Panc1 (cell line): ENCODE measurements around the gene RGCC. TPM values are rescaled to one million over a fixed set of nuclear protein-coding genes. Genes with fewer than 3 reads are reported as not detected.

Experiments
- ATAC-seq: fragments of 200-7000 bp; cut with Tn5 transposase; 2 replicates; pipeline ENCODE4 v1.9.1; 2020; ENCODE audit warnings: mild to moderate bottlenecking, moderate library complexity
- BruUV-seq: library from RNA; stranded (reverse); fragments of 400-500 nt; replicated peaks from 2 replicates; lab custom pipeline; 2021; lab: Mats Ljungman, UMichigan
- CTCF ChIA-PET: fragments of 300-600 bp; sonication (Branson Sonifier 250); formaldehyde crosslinking; loops from one replicate; lab custom pipeline; 2022; ENCODE audit warnings: antibody characterized with exemption; lab: Charles Lee
- POLR2A ChIA-PET: fragments of 300-600 bp; sonication (Branson Sonifier 250); formaldehyde crosslinking; loops from one replicate; lab custom pipeline; 2022; ENCODE audit warnings: antibody characterized with exemption; lab: Charles Lee
- DNase-seq: peaks from one replicate; pipeline ENCODE4 v3.0.0-alpha.2; 2010; ENCODE audit warnings: low read depth, low spot score
- H3K27ac ChIP-seq: 2 replicates; pipeline ENCODE4 v1.5.1; 2011; ENCODE audit warnings: mild to moderate bottlenecking, low read length, inconsistent platforms
- H3K27me3 ChIP-seq: fragments of 200-500 bp; sonication (Bioruptor generic); 2 replicates; pipeline ENCODE4 v1.6.0; 2014; ENCODE audit warnings: low read length, inconsistent platforms; ENCODE audit not compliant: control insufficient read depth, insufficient read depth
- H3K36me3 ChIP-seq: fragments of 200-500 bp; sonication (Bioruptor generic); 2 replicates; pipeline ENCODE4 v1.5.1; 2014; ENCODE audit warnings: inconsistent platforms, mild to moderate bottlenecking, low read length, moderate library complexity; ENCODE audit not compliant: control insufficient read depth, insufficient read depth
- H3K4me1 ChIP-seq: 2 replicates; pipeline ENCODE4 v1.5.1; 2011; ENCODE audit warnings: inconsistent platforms, mild to moderate bottlenecking, low read length, moderate library complexity; ENCODE audit not compliant: control insufficient read depth, insufficient read depth
- H3K4me3 ChIP-seq, 2 experiments: 2 replicates each; pipeline ENCODE4 v1.5.1; 2011 to 2012; ENCODE audit warnings: low read depth in 2 of 2, low read length in 2 of 2, mild to moderate bottlenecking in 2 of 2, inconsistent platforms in 1 of 2, moderate library complexity in 1 of 2
- H3K9me3 ChIP-seq: fragments of 200-500 bp; sonication (Bioruptor generic); 2 replicates; pipeline ENCODE4 v1.5.1; 2014; ENCODE audit warnings: low read depth, mild to moderate bottlenecking, inconsistent platforms, low read length, moderate library complexity; ENCODE audit not compliant: control insufficient read depth, insufficient read depth
- POLR2AphosphoS5 ChIP-seq: IDR thresholded peaks from 2 replicates; pipeline ENCODE4 v1.6.1; 2012; ENCODE audit warnings: mild to moderate bottlenecking, low read depth, low read length, moderate library complexity
- SIN3A ChIP-seq: IDR thresholded peaks from 2 replicates; pipeline ENCODE4 v1.6.1; 2012; ENCODE audit warnings: low read depth, mild to moderate bottlenecking, low read length, moderate library complexity, borderline replicate concordance; ENCODE audit not compliant: insufficient read depth
- TCF7L2 ChIP-seq: IDR thresholded peaks from 2 replicates; pipeline ENCODE4 v1.6.1; 2011; ENCODE audit warnings: mild to moderate bottlenecking, low read depth, low read length, inconsistent platforms
- in situ Hi-C: cut with HindIII; loops from 2 replicates; pipeline ENCODE4 v1.10.0; 2016; ENCODE audit warnings: low sequenced_read_pairs, low pct_unique_long_range_greater_than_20kb
- intact Hi-C: fragments of 100-400 bp; cut with micrococcal nuclease; formaldehyde crosslinking; loops from one replicate; pipeline ENCODE4 v1.10.0; 2022; ENCODE audit not compliant: unreplicated experiment
- total RNA-seq: library from RNA; stranded (reverse); gene quantifications from one replicate; pipeline ENCODE4 v1.2.1, GENCODE V29; 2021; ENCODE audit not compliant: unreplicated experiment
- TF ChIP-seq, protein P1 (sequence below): fragments of 450-650 bp; IDR thresholded peaks from 2 replicates; pipeline ENCODE4 v1.5.1; 2017; ENCODE audit warnings: mild to moderate bottlenecking
- TF ChIP-seq, protein P2 (sequence below), 2 experiments: IDR thresholded peaks; 2 replicates each; pipeline ENCODE4 v1.6.1; 2011 to 2012; ENCODE audit warnings: low read depth in 2 of 2, control low read depth in 1 of 2, low read length in 1 of 2, mild to moderate bottlenecking in 1 of 2, moderate library complexity in 1 of 2; ENCODE audit not compliant: insufficient read depth in 1 of 2

The RGCC gene
- total RNA-seq, 1 experiment from 2014 or later: 6.7 TPM

DNA sequence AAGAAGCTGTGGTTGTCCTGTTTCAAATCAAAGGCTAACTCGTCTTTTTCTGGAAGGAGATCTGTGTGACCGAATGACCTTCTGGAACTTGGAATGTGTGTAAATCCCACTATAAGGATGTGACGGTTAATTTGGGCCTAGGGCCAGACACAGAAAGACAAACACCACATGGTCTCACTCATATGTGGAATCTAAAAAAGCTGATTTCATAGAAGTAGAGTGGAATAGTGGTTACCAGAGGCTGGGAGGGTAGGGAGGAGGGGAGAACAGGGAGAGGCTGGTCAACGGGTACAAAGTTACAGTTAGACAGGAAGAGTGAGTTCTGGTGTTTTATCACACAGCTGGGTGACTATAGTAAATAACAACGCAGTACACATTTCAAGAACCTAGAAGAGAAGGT lies 39.3 kb upstream of the RGCC start:
- Histone ChIP-seq H3K9me3 (no peaks in the 10 kb centered on the region), H3K4me1 (no peaks in the 10 kb centered on the region), H3K27me3 (no peaks in the 10 kb centered on the region), H3K27ac (no peak overlapping the region), H3K4me3 (no peak overlapping the region), H3K36me3 (no peaks in the 10 kb centered on the region)
- ChIA-PET POLR2A (no interaction called here), CTCF (no interaction called here)
- TF ChIP-seq, protein P1, sequence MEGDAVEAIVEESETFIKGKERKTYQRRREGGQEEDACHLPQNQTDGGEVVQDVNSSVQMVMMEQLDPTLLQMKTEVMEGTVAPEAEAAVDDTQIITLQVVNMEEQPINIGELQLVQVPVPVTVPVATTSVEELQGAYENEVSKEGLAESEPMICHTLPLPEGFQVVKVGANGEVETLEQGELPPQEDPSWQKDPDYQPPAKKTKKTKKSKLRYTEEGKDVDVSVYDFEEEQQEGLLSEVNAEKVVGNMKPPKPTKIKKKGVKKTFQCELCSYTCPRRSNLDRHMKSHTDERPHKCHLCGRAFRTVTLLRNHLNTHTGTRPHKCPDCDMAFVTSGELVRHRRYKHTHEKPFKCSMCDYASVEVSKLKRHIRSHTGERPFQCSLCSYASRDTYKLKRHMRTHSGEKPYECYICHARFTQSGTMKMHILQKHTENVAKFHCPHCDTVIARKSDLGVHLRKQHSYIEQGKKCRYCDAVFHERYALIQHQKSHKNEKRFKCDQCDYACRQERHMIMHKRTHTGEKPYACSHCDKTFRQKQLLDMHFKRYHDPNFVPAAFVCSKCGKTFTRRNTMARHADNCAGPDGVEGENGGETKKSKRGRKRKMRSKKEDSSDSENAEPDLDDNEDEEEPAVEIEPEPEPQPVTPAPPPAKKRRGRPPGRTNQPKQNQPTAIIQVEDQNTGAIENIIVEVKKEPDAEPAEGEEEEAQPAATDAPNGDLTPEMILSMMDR: no peak
- TF ChIP-seq POLR2AphosphoS5: no peak
- TF ChIP-seq TCF7L2: no peak
- TF ChIP-seq, protein P2, sequence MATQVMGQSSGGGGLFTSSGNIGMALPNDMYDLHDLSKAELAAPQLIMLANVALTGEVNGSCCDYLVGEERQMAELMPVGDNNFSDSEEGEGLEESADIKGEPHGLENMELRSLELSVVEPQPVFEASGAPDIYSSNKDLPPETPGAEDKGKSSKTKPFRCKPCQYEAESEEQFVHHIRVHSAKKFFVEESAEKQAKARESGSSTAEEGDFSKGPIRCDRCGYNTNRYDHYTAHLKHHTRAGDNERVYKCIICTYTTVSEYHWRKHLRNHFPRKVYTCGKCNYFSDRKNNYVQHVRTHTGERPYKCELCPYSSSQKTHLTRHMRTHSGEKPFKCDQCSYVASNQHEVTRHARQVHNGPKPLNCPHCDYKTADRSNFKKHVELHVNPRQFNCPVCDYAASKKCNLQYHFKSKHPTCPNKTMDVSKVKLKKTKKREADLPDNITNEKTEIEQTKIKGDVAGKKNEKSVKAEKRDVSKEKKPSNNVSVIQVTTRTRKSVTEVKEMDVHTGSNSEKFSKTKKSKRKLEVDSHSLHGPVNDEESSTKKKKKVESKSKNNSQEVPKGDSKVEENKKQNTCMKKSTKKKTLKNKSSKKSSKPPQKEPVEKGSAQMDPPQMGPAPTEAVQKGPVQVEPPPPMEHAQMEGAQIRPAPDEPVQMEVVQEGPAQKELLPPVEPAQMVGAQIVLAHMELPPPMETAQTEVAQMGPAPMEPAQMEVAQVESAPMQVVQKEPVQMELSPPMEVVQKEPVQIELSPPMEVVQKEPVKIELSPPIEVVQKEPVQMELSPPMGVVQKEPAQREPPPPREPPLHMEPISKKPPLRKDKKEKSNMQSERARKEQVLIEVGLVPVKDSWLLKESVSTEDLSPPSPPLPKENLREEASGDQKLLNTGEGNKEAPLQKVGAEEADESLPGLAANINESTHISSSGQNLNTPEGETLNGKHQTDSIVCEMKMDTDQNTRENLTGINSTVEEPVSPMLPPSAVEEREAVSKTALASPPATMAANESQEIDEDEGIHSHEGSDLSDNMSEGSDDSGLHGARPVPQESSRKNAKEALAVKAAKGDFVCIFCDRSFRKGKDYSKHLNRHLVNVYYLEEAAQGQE (IDR thresholded peaks at IDR 0.05; ENCODE audit: insufficient read depth in 1 of 2, low read depth in 2 of 2, low read length in 1 of 2): no peak
- TF ChIP-seq SIN3A: no peak
- intact Hi-C loops (no loop called here), in situ Hi-C loops (no loop called here)
- DNase-seq (no peak), ATAC-seq (no peak)
- no TSS peak for BruUV-seq

DNA sequence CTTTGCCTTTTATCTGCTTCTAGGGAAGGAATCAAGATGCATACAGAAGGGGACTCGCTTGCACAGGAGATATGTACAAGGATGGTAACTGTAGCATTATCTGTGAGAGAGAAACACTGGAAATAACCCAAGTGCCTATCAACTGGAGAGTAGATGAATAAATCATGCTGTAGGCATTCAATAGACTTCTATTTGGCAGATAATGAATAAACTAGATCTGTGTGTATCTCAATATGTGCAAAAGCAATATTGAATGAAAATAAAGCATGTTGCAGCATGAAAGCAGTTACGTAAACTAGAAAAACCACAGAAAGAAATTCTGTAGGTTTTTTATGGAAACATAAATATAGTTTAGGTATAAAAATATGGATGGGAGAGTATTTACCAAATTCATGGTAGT lies 38.6 kb upstream of the RGCC start:
- no TSS peak for BruUV-seq
- no peak for ATAC-seq
- ChIA-PET CTCF (no interaction called here), POLR2A (no interaction called here)
- no peaks in the 10 kb centered on the region for H3K4me1 ChIP-seq
- DNase-seq: no peak
- in situ Hi-C loops (no loop called here), intact Hi-C loops (no loop called here)
- H3K36me3 ChIP-seq: no peaks in the 10 kb centered on the region
- H3K9me3 ChIP-seq: no peaks in the 10 kb centered on the region
- H3K27me3 ChIP-seq: no peaks in the 10 kb centered on the region
- no peak overlapping the region for H3K27ac ChIP-seq
- no peak for TF ChIP-seq SIN3A
- no peak overlapping the region for H3K4me3 ChIP-seq

DNA sequence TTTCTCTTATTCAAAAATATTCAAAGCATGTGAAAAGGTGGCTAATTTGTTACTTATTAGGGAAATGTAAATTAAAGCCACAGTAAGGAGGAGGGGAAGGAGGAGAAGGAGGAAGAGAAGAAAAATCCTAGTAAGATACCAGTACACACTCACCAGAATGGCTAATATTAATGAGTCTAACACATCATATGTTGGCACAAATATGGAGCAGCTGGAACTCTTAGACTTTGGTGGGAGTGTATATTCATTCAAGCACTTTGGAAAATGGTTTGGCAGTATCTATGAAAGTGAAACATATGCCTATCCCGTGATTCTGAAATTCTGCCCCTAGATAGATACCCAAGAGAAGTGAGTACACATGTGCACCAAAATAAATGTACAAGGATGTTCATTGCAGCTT lies 38.1 kb upstream of the RGCC start:
- no TSS peak for BruUV-seq
- no peaks in the 10 kb centered on the region for H3K36me3 ChIP-seq
- DNase-seq: no peak
- no peaks in the 10 kb centered on the region for H3K27me3 ChIP-seq
- in situ Hi-C loops (no loop called here), intact Hi-C loops (no loop called here)
- no peak overlapping the region for H3K4me3 ChIP-seq
- no peaks in the 10 kb centered on the region for H3K9me3 ChIP-seq
- TF ChIP-seq, protein P2 (IDR thresholded peaks at IDR 0.05; ENCODE audit: insufficient read depth in 1 of 2, low read depth in 2 of 2, low read length in 1 of 2): no peak
- TF ChIP-seq, protein P1: no peak
- TF ChIP-seq SIN3A (no peak), POLR2AphosphoS5 (no peak), TCF7L2 (no peak)
- POLR2A ChIA-PET: no interaction called here
- CTCF ChIA-PET: no interaction called here
- no peaks in the 10 kb centered on the region for H3K4me1 ChIP-seq
- ATAC-seq: no peak
- no peak overlapping the region for H3K27ac ChIP-seq
